Neural cell (in vitro differentiated cells): ENCODE measurements around the gene ANO8.

Experiments used
- CTCF ChIP-seq: fragments of 450-650 bp; IDR thresholded peaks from 2 replicates; pipeline ENCODE4 v1.5.1; 2014; ENCODE audit warnings: antibody characterized with exemption, mild to moderate bottlenecking, moderate library complexity; ENCODE audit not compliant: poor library complexity, severe bottlenecking
- POLR2AphosphoS5 ChIP-seq: IDR thresholded peaks from 2 replicates; pipeline ENCODE4 v1.6.1; 2012

- TF ChIP-seq CTCF (no peak), POLR2AphosphoS5 (no peak)
Observed at GRCh38 chr19:17293605-17294004, 41.0 kb downstream of the ANO8 start.
